ENCODE measurements around the gene PI3. TPM values are rescaled to one million over a fixed set of nuclear protein-coding genes. Genes with fewer than 3 reads are reported as not detected.

Gene PI3
- total and polyA plus RNA-seq, 2 of the 8 experiments (the other 6 are each of a cell fraction or from before 2014, with no cell fraction given): not detected

- WGBS, 2 experiments (ENCODE audit: extremely low coverage in 1 of 2, insufficient coverage in 1 of 2, insufficient read length in 1 of 2, insufficient replicate concordance in 2 of 2, low coverage in 1 of 2, low lambda C conversion rate in 2 of 2, missing lambda C conversion rate in 1 of 2): 55% methylated on average over 1 of the region's 1 CpG; no CpG with 5 or more reads in 1 of the 2 experiments
- TF ChIP-seq NANOG (IDR thresholded peaks at IDR 0.05; ENCODE audit: insufficient read depth, low read depth, low read length, poor library complexity, severe bottlenecking) (peak; percentile 29), HDAC2 (IDR thresholded peaks at IDR 0.05; ENCODE audit: borderline replicate concordance in 1 of 2, low read depth in 2 of 2, low read length in 2 of 2) (no peak; a peak in 1 of 4 replicates), GTF2F1 (IDR thresholded peaks at IDR 0.05; ENCODE audit: borderline replicate concordance, low read depth, low read length) (no peak), EGR1 (IDR thresholded peaks at IDR 0.05; ENCODE audit: borderline replicate concordance, low read depth, low read length) (0 out of 2 replicates have a peak, but pooled peaks have one; percentile 26), KDM5A (IDR thresholded peaks at IDR 0.05; ENCODE audit: low read length) (no peak), KDM4A (IDR thresholded peaks at IDR 0.05; ENCODE audit: low read depth, low read length, severe bottlenecking) (no peak), RBBP5 (IDR thresholded peaks at IDR 0.05; ENCODE audit: borderline replicate concordance, low read depth, low read length) (no peak), FOSL1 (IDR thresholded peaks at IDR 0.05; ENCODE audit: insufficient read depth, low read depth, low read length) (no peak), CEBPB (IDR thresholded peaks at IDR 0.05; ENCODE audit: low read depth, low read length) (peak; percentile 87), TEAD4 (IDR thresholded peaks at IDR 0.05; ENCODE audit: low read depth, low read length) (peak; percentile 24; the same call in 1 of the 2 replicates)
- H4K20me1 ChIP-seq (replicated peaks in 1 of 2; ENCODE audit: control insufficient read depth in 1 of 2, insufficient read depth in 2 of 2, low read length in 2 of 2): no peaks in the 10 kb centered on the region
- H3K23me2 ChIP-seq (ENCODE audit: low read depth, low read length): no peaks in the 10 kb centered on the region
- peaks cover 3 to 20% (median 13%) of the 10 kb centered on the region in 4 experiments; a peak in 6 of 7 replicates for H3K4me1 ChIP-seq (replicated peaks in 1 of 4; ENCODE audit: control insufficient read depth in 3 of 4, insufficient read depth in 4 of 4, low read length in 3 of 4)
- peak overlapping the region; percentile 36 to 45; a peak in 3 of 4 replicates for H3K4me2 ChIP-seq (ENCODE audit: insufficient read depth in 1 of 2, low read depth in 2 of 2, low read length in 2 of 2)
- peak overlapping the region; percentile 13; the same call in 1 of the 2 replicates for H3K27ac ChIP-seq (ENCODE audit: low read depth, low read length)
- no peak overlapping the region for H2BK15ac ChIP-seq (ENCODE audit: low read length)
- no peak overlapping the region for H2BK20ac ChIP-seq (ENCODE audit: low read length)
- no peak for DNase-seq (ENCODE audit: low read depth in 1 of 2, low spot score in 2 of 2)
- no peak overlapping the region for H4K91ac ChIP-seq (replicated peaks; ENCODE audit: insufficient read length, low read length)
- no peaks in the 10 kb centered on the region for H3K36me3 ChIP-seq (ENCODE audit: control insufficient read depth in 2 of 4, insufficient read depth in 4 of 4, low read length in 3 of 4)
- H4K5ac ChIP-seq (ENCODE audit: insufficient read length, low read depth, low read length): no peak overlapping the region
- no peak overlapping the region for H3K14ac ChIP-seq (ENCODE audit: insufficient read length)
- no peak overlapping the region for H2BK5ac ChIP-seq (ENCODE audit: low read depth, low read length)
- no peak overlapping the region for H4K8ac ChIP-seq (ENCODE audit: extremely low read depth, insufficient read depth, low read length)
- H3K9ac ChIP-seq (replicated peaks in 1 of 4; ENCODE audit: extremely low read depth in 1 of 4, low read depth in 3 of 4, low read length in 3 of 4): no peak overlapping the region
- peak overlapping the region in 1 of 4 experiments; percentile 1; a peak in 1 of 8 replicates for H3K4me3 ChIP-seq (ENCODE audit: extremely low read depth in 1 of 4, insufficient read depth in 2 of 4, low read depth in 3 of 4, low read length in 4 of 4)
- peak; percentile 82 for FAIRE-seq
- ChIA-PET POLR2A (ENCODE audit: partially characterized antibody) (no interaction called here), CTCF (ENCODE audit: partially characterized antibody) (interaction anchor here (1.1 to 1.5 kb wide), 2 partner anchors 12 to 97 kb away, joined by 3 to 6 read pairs; no protein-coding TSS in a partner anchor)
- H2AK5ac ChIP-seq (ENCODE audit: low read depth, low read length): no peak overlapping the region
- no peak overlapping the region for H3K18ac ChIP-seq (ENCODE audit: extremely low read depth, low read length)
- no peak overlapping the region for H3K4ac ChIP-seq (replicated peaks; ENCODE audit: insufficient read length, low read depth, low read length)
- peaks cover 0 to 1% (median 0%) of the 10 kb centered on the region in 4 experiments; a peak in 2 of 7 replicates for H3K27me3 ChIP-seq (replicated peaks in 1 of 4; ENCODE audit: control insufficient read depth in 3 of 4, extremely low read depth in 1 of 4, insufficient read depth in 3 of 4, low read length in 3 of 4)
- peaks cover 0 to 4% of the 10 kb centered on the region in 2 experiments; a peak in 2 of 4 replicates for H3K9me3 ChIP-seq (ENCODE audit: insufficient read depth in 2 of 2, low read depth in 1 of 2, low read length in 1 of 2)
- H2BK12ac ChIP-seq (ENCODE audit: low read depth, low read length): no peak overlapping the region
- no peaks in the 10 kb centered on the region for H3K79me2 ChIP-seq (ENCODE audit: control insufficient read depth in 1 of 2, insufficient read depth in 2 of 2, low read length in 2 of 2)
- H2AFZ ChIP-seq (ENCODE audit: low read length): no peak overlapping the region
- H2BK120ac ChIP-seq (replicated peaks; ENCODE audit: low read depth, low read length): no peak overlapping the region
- H3K23ac ChIP-seq (ENCODE audit: insufficient read length): no peak overlapping the region
- no peaks in the 10 kb centered on the region for H3K79me1 ChIP-seq (ENCODE audit: low read depth, low read length)
- no peak overlapping the region for H3K56ac ChIP-seq (replicated peaks; ENCODE audit: insufficient read length, low read depth, low read length)
These were observed 35.2 kb downstream of the PI3 start for GRCh38 chr20:45209924-45210323.
